ENCODE measurements around the gene TBC1D12.

The TBC1D12 gene

GRCh38 chr10:94407668-94408067, 5.3 kb downstream of the TBC1D12 start:
- no peak for DNase-seq (ENCODE audit: low read depth)

DNA sequence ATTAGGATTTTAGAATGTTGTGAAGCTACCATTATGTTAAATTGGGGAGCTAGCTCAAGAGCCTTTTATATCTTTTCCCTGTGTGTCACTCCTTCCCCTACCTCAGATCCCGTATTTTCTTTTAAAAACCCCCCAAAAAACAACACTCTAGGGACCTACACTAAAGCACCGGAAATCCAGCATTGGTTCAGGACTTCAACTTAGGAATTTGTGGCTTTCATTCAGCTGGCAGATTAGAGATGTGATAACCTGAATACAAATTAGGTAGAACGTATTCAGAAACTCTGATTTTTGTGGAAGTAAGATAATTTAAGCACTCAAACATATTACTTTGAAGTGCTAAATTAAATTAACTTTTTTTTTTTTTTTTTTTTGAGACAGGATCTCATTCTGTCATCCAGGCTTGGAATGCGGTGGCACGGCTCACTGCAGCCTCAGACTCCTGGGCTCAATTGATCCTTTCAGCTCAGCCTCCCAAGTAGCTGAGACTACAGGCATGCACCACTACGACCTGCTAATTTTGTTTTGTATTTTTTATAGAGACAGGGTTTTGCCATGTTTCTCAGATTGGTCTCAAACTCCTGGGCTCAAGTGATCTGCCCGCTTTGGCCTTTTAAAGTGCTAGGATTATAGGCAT, 6.8 kb downstream of the TBC1D12 start:
- DNase-seq (ENCODE audit: low read depth): no peak

DNA sequence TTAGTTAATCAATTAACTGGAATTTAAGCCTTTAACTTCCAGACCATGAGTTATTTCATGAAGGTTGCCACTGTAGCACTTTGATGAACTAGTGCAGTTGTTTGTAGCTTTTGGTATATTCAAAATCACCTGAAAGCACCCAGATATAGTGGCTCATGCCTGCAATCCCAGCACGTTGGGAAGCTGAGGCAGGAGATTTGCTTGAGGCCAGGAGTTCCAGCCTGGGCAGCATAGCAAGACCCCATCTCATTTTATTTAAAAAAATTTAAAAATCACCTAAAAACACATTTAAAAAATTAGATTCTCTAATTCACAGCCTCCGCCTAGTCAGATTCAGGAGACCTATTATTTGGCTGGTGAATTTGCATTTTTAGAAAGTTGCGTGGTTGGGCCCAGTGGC, 9.0 kb downstream of the TBC1D12 start:
- no peak for DNase-seq (ENCODE audit: low read depth)

DNA sequence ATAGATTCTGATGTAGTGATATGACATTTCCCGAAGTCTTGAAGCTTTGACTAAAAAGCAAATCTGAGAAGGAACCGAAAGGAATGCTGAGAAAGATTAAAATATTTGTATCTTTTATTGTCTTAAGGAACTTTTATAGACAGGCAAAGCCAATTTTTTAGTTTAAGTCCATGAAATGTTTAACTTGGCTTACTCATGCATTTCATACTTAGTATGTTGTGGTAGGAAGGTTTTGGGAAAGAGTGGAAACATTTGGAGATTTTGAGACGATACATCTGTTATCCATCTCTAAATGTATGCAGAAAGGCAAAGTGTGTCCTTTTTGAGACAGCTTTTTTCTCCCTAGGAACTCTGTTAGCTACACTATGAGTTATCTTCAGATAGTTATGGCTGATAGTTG, 10.1 kb downstream of the TBC1D12 start:
- DNase-seq (ENCODE audit: low read depth): no peak

DNA sequence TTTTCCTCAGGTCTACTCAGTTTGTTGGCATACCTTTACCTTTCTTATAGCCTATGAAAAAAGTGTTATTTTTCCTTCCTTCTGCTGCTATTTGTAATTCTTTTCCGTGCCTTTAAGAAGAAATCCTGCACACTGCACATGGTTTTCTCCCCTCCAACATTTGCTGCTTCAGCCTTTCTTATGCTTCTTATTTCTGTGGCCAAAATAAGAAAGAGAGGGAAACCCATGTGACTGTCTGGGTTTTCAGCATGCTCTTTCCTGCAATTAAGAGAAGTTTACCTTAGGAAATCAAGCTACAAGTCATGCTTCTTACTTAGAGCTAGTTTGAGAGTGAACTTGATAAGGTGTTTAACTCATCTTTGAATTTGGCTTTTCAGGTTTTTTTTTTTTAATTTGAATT, 11.0 kb downstream of the TBC1D12 start:
- no peak for DNase-seq (ENCODE audit: low read depth)

GRCh38 chr10:94416896-94417295, 14.6 kb downstream of the TBC1D12 start:
- no peak for DNase-seq (ENCODE audit: low read depth)

GRCh38 chr10:94417321-94417720, 15.0 kb downstream of the TBC1D12 start:
- no peak for DNase-seq (ENCODE audit: low read depth)

- DNase-seq (ENCODE audit: low read depth): no peak
These were observed 18.2 kb downstream of the TBC1D12 start for GRCh38 chr10:94420516-94420915.

DNA sequence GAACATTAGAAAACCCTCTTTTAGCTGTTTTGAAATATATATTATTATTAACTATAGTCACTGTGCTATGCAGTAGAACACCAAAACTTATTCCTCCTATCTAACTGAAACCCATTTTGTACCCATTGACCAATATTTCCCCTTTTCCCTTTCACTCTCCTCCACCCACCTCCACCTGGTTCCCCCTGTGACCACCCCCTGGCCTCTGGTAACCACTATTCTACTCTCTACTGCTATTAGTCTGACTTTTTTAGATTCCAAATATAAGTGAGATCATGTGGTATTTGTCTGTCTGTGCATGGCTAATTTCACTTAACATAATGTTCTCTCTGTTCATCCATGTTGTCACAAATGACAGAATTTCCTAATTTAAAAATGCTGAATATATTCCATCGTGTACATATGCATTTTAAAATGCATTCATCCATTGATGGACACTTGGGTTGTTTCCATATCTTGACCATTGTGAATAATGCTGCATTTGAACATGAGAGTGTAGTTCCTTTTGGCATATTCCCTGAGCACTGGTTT, 18.7 kb downstream of the TBC1D12 start:
- no peak for DNase-seq (ENCODE audit: low read depth)

DNA sequence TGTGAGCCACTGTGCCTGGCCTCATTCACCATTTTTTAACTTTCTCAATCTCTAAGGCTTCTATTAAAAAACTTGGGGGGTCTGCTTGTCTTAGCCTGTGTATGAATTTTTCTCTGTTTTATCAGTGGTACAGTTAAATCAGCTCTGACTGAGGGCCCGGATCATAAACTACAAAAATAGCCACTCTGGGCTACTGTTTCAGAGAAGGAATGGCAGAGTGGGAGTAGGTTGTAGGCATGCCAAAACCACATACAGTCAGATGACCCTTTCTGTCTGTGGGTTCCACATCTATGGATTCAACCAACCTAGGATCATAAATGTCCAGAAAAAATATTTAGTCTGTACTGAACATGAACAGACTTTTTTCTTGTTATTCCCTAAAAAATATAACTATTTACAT, 21.3 kb downstream of the TBC1D12 start:
- no peak for DNase-seq (ENCODE audit: low read depth)

- DNase-seq (ENCODE audit: low read depth): no peak
These were observed 22.5 kb downstream of the TBC1D12 start for GRCh38 chr10:94424714-94425337.

DNA sequence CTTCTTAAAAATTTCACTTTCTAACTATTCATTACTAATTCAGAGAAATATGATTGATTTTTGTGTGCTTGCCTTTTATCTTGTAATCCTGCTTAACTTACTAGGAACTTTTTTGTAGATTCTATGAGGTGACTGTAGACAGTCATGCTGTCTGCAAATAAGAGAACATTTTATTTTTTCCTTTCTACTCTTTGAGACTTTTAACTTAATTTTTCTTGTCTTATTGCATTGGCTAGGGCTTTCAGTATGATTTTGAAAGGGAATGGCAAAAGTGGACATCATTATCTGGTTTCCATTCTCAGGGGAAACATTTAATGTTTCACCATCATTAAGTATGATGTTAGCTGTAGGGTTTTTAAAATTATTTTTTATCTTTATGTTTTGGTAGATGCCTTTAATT, 23.6 kb downstream of the TBC1D12 start:
- DNase-seq (ENCODE audit: low read depth): no peak

GRCh38 chr10:94427166-94427565, 24.8 kb downstream of the TBC1D12 start:
- no peak for DNase-seq (ENCODE audit: low read depth)

DNA sequence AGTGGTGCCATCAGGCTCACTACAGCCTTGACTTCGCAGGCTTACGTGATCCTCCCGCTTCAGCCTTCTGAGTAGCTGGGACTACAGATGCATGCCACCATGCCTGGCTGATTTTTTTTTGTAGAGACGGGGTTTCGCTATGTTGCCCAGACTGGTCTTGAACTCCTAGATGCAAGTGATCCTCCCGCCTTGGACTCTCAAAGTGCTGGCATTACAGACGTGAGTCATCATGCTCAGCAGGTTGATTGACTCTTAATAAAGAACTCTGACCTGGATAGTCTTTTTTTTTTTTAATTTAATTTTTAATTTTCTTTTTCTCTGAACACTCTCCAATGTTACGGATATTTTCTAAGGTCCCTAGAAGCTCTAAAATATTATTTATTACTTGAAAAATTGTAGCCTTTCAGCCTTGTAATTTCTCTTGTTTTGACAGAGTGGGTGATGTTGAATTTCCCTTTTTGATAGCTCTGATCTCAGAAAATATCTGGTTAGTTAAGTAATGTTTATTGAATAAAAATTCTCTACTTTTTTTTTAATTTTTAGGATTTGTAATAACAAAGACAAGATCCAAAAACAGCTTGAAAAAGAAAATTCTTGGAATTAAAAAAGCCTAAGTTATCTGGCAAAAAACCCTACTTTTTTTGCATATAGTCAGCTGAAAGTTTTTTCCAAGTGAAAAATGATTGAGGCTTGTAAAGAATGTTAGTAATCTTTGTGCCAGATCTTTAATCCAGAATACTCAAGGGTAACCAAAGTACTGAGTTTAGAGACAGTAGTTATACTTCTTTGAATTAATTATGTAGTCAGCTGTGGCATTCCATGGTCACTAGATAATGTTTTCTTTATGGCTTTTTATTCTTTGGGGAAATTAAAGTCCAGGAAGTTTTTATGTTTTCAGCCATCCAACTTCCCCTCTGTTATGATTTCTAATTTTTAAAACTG, 26.7 kb downstream of the TBC1D12 start:
- DNase-seq (ENCODE audit: low read depth): no peak

- no peak for DNase-seq (ENCODE audit: low read depth)
These were observed 28.4 kb downstream of the TBC1D12 start for GRCh38 chr10:94430701-94431100.

- no peak for DNase-seq (ENCODE audit: low read depth)
These were observed 30.1 kb downstream of the TBC1D12 start for GRCh38 chr10:94432443-94432842.

GRCh38 chr10:94439275-94439861, 37.0 kb downstream of the TBC1D12 start:
- no peak for DNase-seq (ENCODE audit: low read depth)

- DNase-seq (ENCODE audit: low read depth): no peak
These were observed 37.8 kb downstream of the TBC1D12 start for GRCh38 chr10:94440096-94440495.

- no peak for DNase-seq (ENCODE audit: low read depth)
These were observed 40.7 kb downstream of the TBC1D12 start for GRCh38 chr10:94443047-94443446.

GRCh38 chr10:94443549-94443948, 41.2 kb downstream of the TBC1D12 start:
- no peak for DNase-seq (ENCODE audit: low read depth)

- no peak for DNase-seq (ENCODE audit: low read depth)
These were observed 48.4 kb downstream of the TBC1D12 start for GRCh38 chr10:94450782-94451181.

DNA sequence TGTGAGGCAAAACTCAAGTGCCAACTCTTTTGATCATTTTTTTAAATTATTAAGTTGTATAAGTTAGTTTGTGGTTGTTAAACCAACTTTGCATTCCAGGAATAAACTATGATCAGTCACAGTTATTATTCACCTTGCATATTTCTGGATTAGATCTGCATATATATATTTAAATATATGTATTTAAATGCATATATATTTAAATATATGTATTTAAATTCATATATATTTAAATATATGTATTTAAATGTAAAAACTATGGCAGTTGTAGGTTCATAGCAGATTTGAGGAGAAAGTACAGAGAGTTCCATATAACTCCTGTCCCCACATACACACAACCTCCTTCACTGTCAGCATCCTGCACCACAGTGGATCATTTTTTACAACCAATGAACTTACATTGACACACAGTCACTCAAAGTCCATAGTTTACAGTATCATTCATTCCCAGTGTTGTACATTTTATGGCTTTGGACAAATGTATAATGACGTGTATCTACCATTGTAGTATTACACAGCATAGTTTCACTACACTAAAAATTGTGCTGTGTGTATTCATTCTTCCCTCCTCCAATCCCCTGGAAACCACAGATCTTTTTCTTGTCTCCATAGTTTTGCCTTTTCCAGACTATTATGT, 49.7 kb downstream of the TBC1D12 start:
- no peak for DNase-seq (ENCODE audit: low read depth)

Measured in CMK (cell line).